Fibroblast of pulmonary artery (primary cell): ENCODE measurements around the gene RNU7-1.
A peak's percentile ranks its signal among the peaks of the same experiment; 100 is the strongest.

ENCODE experiments used
- DNase-seq: peaks from one replicate; pipeline ENCODE4 v3.0.0-alpha.2; 2010; ENCODE audit warnings: low read depth
- H3K4me3 ChIP-seq: replicated peaks from 2 replicates; pipeline ENCODE4 v1.5.1; 2011; ENCODE audit warnings: low read depth, mild to moderate bottlenecking, control low read depth, low read length, moderate library complexity
- CTCF ChIP-seq: IDR thresholded peaks from 2 replicates; pipeline ENCODE4 v1.5.1; 2011; ENCODE audit warnings: mild to moderate bottlenecking, control low read depth, low read length, inconsistent platforms; ENCODE audit errors: missing control alignments

The RNU7-1 gene

GRCh38 chr12:6921539-6921938, 22.1 kb upstream of the RNU7-1 start:
- DNase-seq = no peak
- no peak overlapping the region for H3K4me3 ChIP-seq
- no peak for TF ChIP-seq CTCF

- H3K4me3 ChIP-seq = no peak overlapping the region
- TF ChIP-seq CTCF = no peak
- no peak for DNase-seq
Observed at GRCh38 chr12:6921996-6922946, 21.3 kb upstream of the RNU7-1 start.

GRCh38 chr12:6923003-6923732, 20.4 kb upstream of the RNU7-1 start:
- no peak for DNase-seq
- no peak overlapping the region for H3K4me3 ChIP-seq
- no peak for TF ChIP-seq CTCF

- H3K4me3 ChIP-seq = no peak overlapping the region
- DNase-seq = no peak
- no peak for TF ChIP-seq CTCF
Observed at GRCh38 chr12:6923851-6924250, 19.8 kb upstream of the RNU7-1 start.

GRCh38 chr12:6925239-6925539, 18.4 kb upstream of the RNU7-1 start:
- no peak for DNase-seq
- H3K4me3 ChIP-seq = peak overlapping the region; percentile 76
- TF ChIP-seq CTCF = no peak

GRCh38 chr12:6925540-6926279, 17.9 kb upstream of the RNU7-1 start:
- H3K4me3 ChIP-seq = peak overlapping the region; percentile 76
- no peak for TF ChIP-seq CTCF
- DNase-seq = peak; percentile 90
